Measurements from ENCODE around the gene GAA. TPM values are rescaled to one million over a fixed set of nuclear protein-coding genes. Genes with fewer than 3 reads are reported as not detected.
A peak's percentile ranks its signal among the peaks of the same experiment; 100 is the strongest.

GAA gene
- total RNA-seq, 1 donor = 76.7 TPM

DNA sequence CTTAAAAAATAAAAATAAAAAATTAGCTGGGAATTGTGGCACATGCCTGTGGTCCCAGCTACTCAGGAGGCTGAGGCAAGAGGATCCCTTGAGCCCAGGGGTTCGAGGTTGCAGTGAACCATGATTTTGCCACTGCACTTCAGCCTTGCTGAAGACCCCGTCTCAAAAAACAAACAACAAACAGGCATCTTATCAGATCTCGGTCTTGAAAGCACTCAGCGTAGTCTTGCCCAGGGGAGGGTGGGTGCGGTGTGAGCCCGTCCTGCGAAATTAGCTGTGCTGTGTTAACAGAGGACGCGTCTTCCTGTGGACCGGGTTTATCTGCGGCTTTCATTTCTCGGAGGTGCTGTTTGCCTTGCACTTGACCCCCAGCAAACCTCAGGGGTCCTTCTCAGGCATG is 5.4 kb downstream of the GAA start:
- Histone ChIP-seq H3K4me1 (ENCODE audit: insufficient read depth, low read length) (peaks cover 6% of the 10 kb centered on the region), H3K9me3 (ENCODE audit: low read depth, low read length) (no peaks in the 10 kb centered on the region), H3K4me3 (ENCODE audit: insufficient read depth, low read length) (no peak overlapping the region), H2AFZ (ENCODE audit: low read length) (no peak overlapping the region), H3K27ac (ENCODE audit: low read depth, low read length) (no peak overlapping the region), H3K79me2 (ENCODE audit: insufficient read depth, low read length) (peaks cover 4% of the 10 kb centered on the region), H4K20me1 (ENCODE audit: insufficient read depth, low read length) (no peaks in the 10 kb centered on the region), H3K27me3 (ENCODE audit: insufficient read depth, low read length) (no peaks in the 10 kb centered on the region), H3K36me3 (ENCODE audit: insufficient read depth, low read length) (no peaks in the 10 kb centered on the region), H3K4me2 (ENCODE audit: insufficient read depth, low read length) (no peak overlapping the region)
- TF ChIP-seq, protein P1, sequence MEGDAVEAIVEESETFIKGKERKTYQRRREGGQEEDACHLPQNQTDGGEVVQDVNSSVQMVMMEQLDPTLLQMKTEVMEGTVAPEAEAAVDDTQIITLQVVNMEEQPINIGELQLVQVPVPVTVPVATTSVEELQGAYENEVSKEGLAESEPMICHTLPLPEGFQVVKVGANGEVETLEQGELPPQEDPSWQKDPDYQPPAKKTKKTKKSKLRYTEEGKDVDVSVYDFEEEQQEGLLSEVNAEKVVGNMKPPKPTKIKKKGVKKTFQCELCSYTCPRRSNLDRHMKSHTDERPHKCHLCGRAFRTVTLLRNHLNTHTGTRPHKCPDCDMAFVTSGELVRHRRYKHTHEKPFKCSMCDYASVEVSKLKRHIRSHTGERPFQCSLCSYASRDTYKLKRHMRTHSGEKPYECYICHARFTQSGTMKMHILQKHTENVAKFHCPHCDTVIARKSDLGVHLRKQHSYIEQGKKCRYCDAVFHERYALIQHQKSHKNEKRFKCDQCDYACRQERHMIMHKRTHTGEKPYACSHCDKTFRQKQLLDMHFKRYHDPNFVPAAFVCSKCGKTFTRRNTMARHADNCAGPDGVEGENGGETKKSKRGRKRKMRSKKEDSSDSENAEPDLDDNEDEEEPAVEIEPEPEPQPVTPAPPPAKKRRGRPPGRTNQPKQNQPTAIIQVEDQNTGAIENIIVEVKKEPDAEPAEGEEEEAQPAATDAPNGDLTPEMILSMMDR (IDR thresholded peaks at IDR 0.05; ENCODE audit: extremely low read depth, low read depth, low read length) = no peak
- no peak for DNase-seq (ENCODE audit: insufficient read length, low spot score, missing footprints)

DNA sequence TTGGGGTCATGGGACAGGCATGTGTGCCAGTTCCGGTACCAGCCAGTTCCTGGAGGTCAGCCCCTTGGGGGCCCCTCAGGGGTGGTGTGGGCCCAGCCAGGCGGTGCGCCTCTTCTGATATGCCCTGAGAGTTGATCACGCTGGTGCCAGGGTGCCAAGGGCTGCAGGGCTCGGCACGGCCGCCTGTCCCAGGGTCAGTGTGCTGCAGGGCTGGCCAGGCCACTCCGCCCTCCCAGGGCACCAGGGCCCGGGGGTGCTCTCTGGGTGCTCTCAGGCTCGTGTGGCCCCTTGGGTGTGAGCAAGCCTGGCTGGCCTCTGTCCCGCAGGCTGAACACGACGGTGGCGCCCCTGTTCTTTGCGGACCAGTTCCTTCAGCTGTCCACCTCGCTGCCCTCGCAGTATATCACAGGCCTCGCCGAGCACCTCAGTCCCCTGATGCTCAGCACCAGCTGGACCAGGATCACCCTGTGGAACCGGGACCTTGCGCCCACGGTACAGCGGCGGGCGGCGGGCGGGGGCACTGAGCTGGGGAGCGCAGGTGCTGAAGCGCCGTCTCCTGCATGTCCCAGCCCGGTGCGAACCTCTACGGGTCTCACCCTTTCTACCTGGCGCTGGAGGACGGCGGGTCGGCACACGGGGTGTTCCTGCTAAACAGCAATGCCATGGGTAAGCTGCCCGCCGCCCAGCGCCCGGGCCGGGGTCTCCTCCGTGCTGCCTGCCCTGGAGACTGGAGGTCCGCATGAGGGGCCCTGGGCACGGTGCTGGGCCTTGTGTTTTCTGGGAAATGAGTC is 6.0 kb downstream of the GAA start:
- DNase-seq (ENCODE audit: insufficient read length, low spot score, missing footprints) = peak; percentile 69
- Histone ChIP-seq H3K27ac (ENCODE audit: low read depth, low read length) (no peak overlapping the region), H3K9me3 (ENCODE audit: low read depth, low read length) (no peaks in the 10 kb centered on the region), H4K20me1 (ENCODE audit: insufficient read depth, low read length) (no peaks in the 10 kb centered on the region), H3K27me3 (ENCODE audit: insufficient read depth, low read length) (no peaks in the 10 kb centered on the region), H3K4me3 (ENCODE audit: insufficient read depth, low read length) (no peak overlapping the region), H3K4me1 (ENCODE audit: insufficient read depth, low read length) (peaks cover 1% of the 10 kb centered on the region), H3K36me3 (ENCODE audit: insufficient read depth, low read length) (no peaks in the 10 kb centered on the region), H3K4me2 (ENCODE audit: insufficient read depth, low read length) (no peak overlapping the region), H2AFZ (ENCODE audit: low read length) (no peak overlapping the region), H3K79me2 (ENCODE audit: insufficient read depth, low read length) (no peaks in the 10 kb centered on the region)
- TF ChIP-seq, protein P1 (IDR thresholded peaks at IDR 0.05; ENCODE audit: extremely low read depth, low read depth, low read length) = no peak

DNA sequence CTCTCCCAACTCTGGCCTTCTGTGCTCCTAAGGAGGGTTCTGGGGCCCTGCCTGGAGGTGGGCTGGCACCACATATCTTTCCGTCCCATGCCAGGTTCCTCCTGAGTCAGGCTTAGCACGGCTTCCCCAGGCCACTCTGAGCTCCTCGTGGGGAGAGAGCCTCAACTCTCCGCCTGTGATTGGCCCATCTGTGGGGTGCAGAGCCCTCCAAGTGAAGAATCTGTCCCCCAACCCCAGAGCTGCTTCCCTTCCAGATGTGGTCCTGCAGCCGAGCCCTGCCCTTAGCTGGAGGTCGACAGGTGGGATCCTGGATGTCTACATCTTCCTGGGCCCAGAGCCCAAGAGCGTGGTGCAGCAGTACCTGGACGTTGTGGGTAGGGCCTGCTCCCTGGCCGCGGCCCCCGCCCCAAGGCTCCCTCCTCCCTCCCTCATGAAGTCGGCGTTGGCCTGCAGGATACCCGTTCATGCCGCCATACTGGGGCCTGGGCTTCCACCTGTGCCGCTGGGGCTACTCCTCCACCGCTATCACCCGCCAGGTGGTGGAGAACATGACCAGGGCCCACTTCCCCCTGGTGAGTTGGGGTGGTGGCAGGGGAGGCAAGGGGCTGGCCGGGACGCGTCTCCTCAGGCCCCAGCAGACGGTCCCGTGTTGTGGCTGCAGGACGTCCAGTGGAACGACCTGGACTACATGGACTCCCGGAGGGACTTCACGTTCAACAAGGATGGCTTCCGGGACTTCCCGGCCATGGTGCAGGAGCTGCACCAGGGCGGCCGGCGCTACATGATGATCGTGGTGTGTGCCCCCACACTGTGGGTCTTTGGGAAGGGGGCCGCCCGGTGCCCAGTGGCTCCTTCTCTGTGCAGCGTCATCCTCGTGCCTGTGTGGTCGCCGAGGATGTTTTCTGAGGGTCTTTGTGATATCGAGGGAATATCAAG is 6.9 kb downstream of the GAA start:
- no peaks in the 10 kb centered on the region for H3K4me1 ChIP-seq (ENCODE audit: insufficient read depth, low read length)
- H4K20me1 ChIP-seq (ENCODE audit: insufficient read depth, low read length) = no peaks in the 10 kb centered on the region
- DNase-seq (ENCODE audit: insufficient read length, low spot score, missing footprints) = peak; percentile 72
- no peaks in the 10 kb centered on the region for H3K9me3 ChIP-seq (ENCODE audit: low read depth, low read length)
- H3K27me3 ChIP-seq (ENCODE audit: insufficient read depth, low read length) = no peaks in the 10 kb centered on the region
- H3K27ac ChIP-seq (ENCODE audit: low read depth, low read length) = no peak overlapping the region
- H2AFZ ChIP-seq (ENCODE audit: low read length) = no peak overlapping the region
- TF ChIP-seq, protein P1 (IDR thresholded peaks at IDR 0.05; ENCODE audit: extremely low read depth, low read depth, low read length) = no peak
- no peaks in the 10 kb centered on the region for H3K36me3 ChIP-seq (ENCODE audit: insufficient read depth, low read length)
- no peak overlapping the region for H3K4me3 ChIP-seq (ENCODE audit: insufficient read depth, low read length)
- H3K4me2 ChIP-seq (ENCODE audit: insufficient read depth, low read length) = no peak overlapping the region
- no peaks in the 10 kb centered on the region for H3K79me2 ChIP-seq (ENCODE audit: insufficient read depth, low read length)
